GM21723 (cell line): ENCODE data around the gene JAZF1.

Experiments
- ATAC-seq: cut with Tn5 transposase; IDR thresholded peaks from one replicate; pipeline ENCODE4 v1.9.1; 2021; ENCODE audit warnings: mild to moderate bottlenecking, moderate library complexity; ENCODE audit not compliant: unreplicated experiment

Gene JAZF1

GRCh38 chr7:27952456-27953285, 227.9 kb downstream of the JAZF1 start:
- no peak for ATAC-seq

DNA sequence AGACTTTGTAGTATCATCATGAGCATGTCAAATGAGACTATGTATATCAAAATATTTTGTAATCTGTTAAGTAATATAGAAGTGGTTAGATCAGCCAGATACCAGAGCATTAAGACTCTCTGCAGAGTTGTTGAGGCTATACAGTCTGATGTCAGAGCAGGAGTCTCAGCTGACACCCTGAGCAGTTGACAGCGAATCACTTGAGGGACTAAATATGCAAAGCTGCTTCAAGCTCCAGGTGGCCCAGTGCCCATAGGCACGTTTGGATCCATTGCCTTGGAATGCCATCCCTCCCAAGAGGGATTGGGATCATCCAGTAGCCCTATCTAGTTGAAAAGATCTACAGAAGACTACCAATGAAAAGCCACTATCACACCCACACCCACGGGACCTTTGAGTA, 230.5 kb downstream of the JAZF1 start:
- no peak for ATAC-seq

DNA sequence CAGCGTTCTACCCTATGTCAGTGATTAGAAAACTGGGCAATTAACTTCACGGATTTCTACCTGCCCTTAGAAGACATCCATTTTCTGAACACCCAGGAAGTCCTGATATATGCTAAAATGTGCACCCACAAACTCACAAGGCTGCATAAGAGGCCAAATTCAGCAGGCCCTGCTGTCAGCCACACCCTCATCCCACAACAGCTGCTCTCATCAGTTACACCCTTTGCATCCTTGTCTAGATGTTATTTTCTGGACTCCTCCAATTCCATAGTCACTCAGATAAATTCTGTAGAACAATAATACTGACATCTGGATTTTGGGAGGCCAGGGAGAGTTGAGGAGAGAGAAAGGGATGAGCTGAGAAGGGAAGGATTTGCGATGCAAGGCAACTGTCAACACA, 231.7 kb downstream of the JAZF1 start:
- ATAC-seq = no peak

- no peak for ATAC-seq
These were observed 232.9 kb downstream of the JAZF1 start for GRCh38 chr7:27947586-27948278.

GRCh38 chr7:27946351-27946750, 234.2 kb downstream of the JAZF1 start:
- ATAC-seq = no peak

GRCh38 chr7:27945058-27945795, 235.4 kb downstream of the JAZF1 start:
- ATAC-seq = no peak

DNA sequence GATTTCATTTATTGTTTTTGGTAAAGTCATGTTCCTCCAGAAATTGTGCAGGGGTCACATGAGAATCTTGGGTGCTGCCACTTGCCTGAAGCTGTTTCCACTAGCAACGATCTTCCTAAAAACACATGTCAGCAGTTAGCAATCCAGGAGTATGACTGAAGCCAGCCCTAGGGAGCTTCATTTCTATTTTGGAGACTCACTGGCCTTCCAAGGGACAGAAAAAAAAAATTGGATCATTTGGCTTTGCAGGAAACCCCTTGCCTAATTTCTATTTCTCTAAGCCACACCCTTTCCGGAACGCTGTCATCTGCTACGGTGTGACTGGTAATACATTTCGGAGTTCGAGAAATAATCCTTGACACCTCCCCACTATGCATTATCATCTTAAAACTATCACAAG, 236.0 kb downstream of the JAZF1 start:
- ATAC-seq = no peak

DNA sequence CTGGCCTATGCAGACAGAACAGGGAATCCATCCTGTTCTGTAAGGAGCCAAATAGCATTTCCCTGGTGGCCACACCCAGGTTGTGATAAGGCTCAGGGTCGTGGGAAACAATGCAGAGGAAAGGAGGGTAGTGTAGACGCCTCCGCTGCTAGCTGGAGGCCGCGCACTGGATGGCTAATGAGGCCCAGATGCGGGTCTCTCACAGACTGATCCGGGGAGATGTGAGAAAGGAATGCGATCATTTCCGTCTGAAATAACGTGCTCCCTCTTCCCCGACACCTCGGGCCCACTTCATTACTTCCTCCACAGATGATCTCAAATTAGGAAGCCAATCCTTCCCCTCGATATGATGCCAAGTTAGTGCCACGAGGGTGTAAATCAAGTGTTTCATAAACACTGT, 237.4 kb downstream of the JAZF1 start:
- ATAC-seq = no peak

- ATAC-seq = no peak
These were observed 237.9 kb downstream of the JAZF1 start for GRCh38 chr7:27942711-27943110.

GRCh38 chr7:27941522-27941921, 239.1 kb downstream of the JAZF1 start:
- ATAC-seq = no peak

GRCh38 chr7:27940341-27940740, 240.3 kb downstream of the JAZF1 start:
- ATAC-seq = no peak

DNA sequence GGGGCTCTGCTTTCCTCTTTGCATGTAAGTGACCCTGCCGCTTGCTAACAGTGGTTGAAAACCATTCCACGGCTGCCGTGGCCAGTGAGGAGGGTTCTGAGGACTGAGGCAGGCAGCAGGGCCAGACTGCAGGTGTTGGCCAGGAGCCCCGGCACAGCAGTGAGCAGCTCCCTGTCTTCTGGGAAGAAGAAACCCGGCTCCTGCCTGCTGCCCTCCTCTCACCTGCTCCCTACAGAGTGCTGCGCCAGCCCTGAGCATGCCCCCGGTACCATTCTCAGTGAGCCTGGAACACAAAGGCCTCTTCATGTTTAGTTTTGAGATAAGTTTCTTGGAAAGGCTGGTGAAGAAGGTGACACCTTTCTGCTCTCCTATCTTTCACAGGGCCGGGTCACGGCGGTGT, 240.7 kb downstream of the JAZF1 start:
- no peak for ATAC-seq

DNA sequence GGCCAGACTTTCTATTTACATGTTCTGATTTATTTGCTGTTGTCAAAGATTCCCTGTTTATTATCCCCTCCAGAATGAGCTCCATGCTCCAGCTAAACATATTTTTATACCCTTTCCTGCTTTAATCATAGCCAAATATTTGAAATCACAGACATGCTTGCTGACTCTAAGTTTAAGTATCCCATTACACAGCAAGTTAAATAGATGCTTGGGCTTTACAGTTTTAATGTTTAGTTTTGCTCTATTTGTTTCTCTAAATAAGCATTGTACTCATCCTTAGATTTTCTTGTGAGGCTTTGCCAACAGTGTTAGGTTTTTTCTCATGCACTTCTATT, 243.9 kb downstream of the JAZF1 start:
- no peak for ATAC-seq

- ATAC-seq = no peak
These were observed 244.4 kb downstream of the JAZF1 start for GRCh38 chr7:27936047-27936767.

DNA sequence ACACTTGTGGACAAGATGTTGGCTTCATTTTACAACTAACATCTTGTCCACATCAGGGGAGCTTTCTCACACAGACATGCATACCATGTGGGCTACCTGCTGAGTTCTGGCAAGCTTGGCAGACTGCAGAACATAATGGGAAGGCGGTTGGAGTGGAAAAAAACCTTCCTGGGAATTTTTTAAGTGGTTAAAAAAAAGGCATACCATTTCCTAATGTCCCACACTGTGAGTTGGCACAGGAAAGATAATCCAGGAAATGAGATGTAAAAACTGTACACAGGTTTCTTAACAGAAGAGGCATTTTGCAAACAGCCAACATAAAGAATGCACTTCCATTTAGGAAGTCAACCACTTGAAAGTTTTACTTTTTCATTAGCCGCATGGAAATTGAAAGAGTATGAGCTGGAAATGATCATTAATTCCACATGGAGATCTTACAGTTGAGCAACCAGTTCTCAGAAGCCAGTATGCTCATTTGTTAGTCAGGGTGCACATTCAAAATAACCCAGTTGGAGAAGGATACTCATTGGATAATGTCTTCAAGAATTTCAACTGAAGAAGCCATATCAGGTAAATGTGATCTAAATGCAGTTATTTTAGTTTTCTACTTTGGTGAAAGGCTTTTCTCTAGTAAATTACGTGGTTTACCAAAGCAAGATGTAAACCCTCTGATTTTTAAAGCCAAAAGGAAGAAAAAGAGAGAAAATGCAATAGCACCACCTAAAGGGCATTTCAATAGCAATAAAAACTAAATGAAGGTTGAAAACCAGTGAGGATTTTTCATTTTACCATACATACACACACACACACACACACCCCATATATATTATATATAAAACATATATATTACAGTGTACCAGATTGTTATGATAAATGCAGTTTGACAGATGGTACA, 246.7 kb downstream of the JAZF1 start:
- no peak for ATAC-seq

DNA sequence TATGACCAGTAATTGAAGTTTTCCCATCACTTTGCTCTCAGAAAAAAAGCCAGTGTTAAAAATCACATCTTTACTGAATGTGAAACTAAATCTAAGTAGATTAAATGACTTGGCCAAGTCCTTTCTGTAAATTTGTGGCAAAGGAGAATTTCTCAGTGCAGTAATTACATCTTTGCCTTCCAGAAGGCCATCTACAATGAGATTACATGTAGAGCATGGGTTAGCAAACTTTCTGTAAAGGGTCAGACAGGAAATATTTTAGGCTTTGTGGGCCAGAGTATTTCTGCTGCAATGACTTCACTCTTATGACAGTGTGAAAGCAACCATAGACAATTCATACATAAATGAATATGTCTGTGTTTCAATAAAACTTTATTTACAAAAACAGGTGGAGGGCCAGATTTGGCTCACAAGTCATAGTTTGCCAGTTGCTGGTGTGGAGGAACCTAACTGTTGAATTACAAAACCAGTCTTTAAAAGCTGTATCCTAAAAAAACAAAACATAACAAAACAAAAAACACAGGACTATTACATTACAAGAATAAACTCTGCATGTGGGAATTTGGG, 249.6 kb downstream of the JAZF1 start:
- no peak for ATAC-seq

DNA sequence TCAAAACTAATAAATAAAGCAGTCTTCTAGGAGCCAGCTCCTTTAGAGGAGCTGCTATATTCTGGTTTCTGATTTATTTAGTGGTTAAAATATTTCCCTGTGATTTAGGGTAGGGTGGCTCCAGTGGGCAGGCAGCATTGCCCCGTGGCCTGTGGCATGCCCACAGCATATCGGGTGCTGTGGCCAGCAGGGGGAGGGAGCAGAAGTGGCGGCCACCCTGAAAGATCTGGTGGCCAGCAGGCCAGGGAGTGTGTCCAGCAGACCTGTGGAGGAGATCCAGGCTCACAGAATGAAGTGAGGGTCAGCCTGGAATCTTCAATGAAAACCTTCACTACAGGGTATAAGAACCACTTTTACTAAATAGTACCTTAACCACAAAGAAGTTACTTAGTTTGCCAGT, 251.5 kb downstream of the JAZF1 start:
- no peak for ATAC-seq

DNA sequence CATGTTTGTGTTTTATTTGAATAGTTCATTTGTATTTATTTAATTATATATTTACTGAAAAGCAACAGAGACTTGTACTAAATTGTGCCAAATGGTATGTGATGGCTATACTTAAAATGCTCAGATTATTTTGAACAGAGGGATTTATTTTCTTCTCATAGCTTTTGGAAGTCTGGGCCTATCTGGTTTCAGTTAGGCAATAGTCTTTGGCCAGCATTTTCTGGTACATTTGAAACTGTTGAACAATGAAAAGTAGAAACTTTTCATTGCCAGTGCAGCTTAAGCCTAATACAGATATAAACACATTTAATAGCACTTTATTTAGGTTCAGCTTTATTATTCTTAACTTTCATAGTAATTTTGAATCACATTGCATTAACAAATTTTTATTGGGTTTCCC, 252.6 kb downstream of the JAZF1 start:
- ATAC-seq = no peak

DNA sequence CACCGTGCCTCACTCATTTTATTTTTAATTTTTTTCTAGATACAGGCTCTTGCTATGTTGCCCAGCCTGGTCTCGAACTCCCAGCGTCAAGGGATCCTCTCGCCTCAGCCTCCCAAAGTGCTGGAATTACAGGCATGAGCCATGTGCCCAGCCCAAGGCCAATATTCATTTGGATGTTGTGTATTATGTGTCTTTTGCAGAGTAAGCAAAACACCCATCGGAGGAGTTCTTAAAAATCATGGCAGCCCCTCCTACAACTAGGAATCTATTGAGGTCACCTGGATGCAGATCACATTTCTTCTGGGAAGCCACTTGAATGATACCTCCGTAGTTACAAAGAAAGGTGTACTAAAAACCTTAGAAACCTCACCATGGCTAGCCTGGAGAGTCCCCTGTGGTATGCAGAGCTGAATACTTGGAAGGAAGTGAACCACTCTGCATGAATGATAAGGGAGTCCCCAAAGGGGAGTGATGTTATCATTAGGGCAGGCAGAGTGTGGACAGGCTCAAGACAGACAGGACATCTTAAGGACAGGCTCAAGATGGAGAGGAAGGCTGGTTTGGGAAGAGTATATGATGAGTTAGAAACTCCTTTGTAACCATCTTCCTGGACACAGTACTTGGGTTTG, 254.9 kb downstream of the JAZF1 start:
- no peak for ATAC-seq

DNA sequence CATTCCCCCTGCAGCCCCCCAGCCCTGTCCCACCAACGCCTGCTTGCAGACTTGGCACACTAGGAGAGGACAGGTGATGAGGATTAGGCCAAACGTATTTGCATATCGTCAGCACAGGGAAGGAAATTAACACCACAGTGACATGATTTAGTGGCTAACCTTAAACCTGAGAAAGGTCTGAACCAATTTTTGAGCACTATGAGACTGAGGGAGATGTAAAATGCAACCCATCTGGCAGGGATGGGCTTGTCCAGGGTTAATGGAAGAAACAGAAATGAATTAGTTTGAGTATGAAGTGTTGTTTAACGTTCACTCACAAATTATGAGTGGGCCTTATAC, 257.0 kb downstream of the JAZF1 start:
- ATAC-seq = no peak
